HG02642 (cell line): ENCODE results near the gene DRD5.
A peak's percentile ranks its signal among the peaks of the same experiment; 100 is the strongest.

ENCODE experiments used
- ATAC-seq: cut with Tn5 transposase; IDR thresholded peaks from one replicate; pipeline ENCODE4 v1.9.1; 2021; ENCODE audit warnings: mild to moderate bottlenecking; ENCODE audit not compliant: unreplicated experiment, poor library complexity

The DRD5 gene

DNA sequence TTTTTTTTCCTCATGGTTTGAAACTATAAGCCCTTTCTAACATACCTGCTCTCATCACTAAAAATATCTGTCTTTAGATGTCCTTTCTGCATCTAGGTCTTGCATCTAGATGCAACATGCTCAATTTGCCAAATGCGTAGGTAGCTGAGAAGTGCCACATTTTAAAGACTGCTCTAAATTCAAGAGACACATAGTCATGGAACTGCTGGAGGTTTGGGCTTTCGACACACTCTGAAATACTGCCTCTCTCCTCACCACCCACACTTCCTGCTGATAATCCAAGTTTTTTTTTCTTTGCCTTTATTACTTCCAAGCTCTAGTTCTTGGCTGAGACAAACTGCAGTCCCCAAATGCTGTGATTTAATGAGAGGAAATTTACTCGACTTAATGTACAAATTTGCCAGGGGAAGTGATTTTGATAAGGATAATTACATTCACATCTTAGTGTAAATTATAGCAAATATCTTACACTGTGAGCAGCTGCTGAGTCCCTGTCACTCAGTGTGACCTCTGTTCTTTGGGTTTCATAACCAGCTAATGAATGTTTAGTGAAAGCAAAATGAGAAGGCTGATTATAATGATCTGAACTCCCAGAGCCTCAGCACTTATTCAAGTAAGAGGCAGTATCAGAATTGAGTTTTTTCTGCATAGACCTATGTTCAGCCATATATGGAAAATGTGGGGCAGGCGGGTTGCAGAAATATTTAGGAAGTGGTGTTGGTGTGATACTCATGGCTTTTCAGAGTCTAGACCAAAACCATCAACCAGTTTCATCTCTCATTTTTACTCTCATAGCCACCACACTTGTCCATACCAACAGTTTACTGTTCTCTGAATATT, 31.3 kb downstream of the DRD5 start:
- ATAC-seq: peak; percentile 81

DNA sequence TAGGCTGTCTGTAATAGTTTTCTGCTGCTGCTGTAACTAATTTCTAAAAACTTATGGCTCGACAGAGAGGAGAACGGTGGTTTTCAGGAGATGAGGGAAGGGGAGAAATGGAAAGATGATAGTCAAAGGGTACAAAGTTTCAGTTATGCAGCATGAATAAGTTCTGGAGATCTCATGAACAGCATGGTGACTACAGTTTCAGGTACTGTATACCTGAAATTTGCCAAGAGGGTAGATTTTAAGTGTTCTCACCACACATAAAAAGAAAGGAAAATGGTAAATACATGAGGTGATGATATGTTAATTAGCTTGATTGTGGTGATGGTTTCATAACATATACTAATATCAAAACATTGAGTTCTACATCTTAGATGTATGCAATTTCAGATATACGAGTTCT, 34.9 kb downstream of the DRD5 start:
- no peak for ATAC-seq

GRCh38 chr4:9820343-9820742, 38.9 kb downstream of the DRD5 start:
- no peak for ATAC-seq

GRCh38 chr4:9825049-9825448, 43.6 kb downstream of the DRD5 start:
- peak; percentile 41 for ATAC-seq

GRCh38 chr4:9826551-9826950, 45.1 kb downstream of the DRD5 start:
- no peak for ATAC-seq

DNA sequence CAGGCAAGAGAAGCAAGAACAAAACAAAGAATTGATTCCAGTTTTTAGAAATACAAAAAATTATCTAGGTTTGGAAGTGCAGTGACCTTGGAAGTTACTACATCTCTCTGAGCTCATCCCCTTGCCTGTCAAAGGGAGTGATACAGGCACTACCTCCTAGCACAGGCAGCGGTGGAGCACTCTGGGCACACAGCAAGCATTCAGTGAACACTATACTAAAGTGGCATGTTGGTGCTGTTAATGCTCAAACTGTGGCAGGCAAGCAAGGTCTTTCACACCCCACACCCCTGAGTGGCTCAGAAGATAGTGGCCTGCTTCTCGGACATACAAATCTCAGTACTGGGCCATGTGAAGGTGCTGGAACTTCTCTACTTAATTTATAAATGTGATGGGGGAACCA, 51.2 kb downstream of the DRD5 start:
- no peak for ATAC-seq

- ATAC-seq: no peak
Measured at GRCh38 chr4:9833421-9833820, 52.0 kb downstream of the DRD5 start.
